ENCODE data around the gene RHBDL3. TPM values are rescaled to one million over a fixed set of nuclear protein-coding genes. Genes with fewer than 3 reads are reported as not detected.

RHBDL3 gene
- total and polyA plus RNA-seq, 4 donors: 0.02 to 0.17 (median 0.05) TPM; not detected in 1

GRCh38 chr17:32258383-32259140 lies 7.1 kb upstream of the RHBDL3 start:
- no peak for DNase-seq (ENCODE audit: low spot score)
- no peaks in the 10 kb centered on the region for H3K36me3 ChIP-seq (ENCODE audit: control insufficient read depth in 4 of 4, insufficient read depth in 3 of 4, low read depth in 1 of 4, low read length in 3 of 4)
- WGBS: 82% methylated on average over 18 of the region's 18 CpGs
- no peaks in the 10 kb centered on the region for H3K9me3 ChIP-seq (ENCODE audit: control insufficient read depth in 4 of 4, low read length in 3 of 4)
- H3K27ac ChIP-seq (ENCODE audit: low read depth in 1 of 2, low read length in 2 of 2): no peak overlapping the region
- TF ChIP-seq SP1 (IDR thresholded peaks at IDR 0.05): no peak
- no peak for TF ChIP-seq HNF4G (IDR thresholded peaks at IDR 0.05)
- no peak for TF ChIP-seq ZBTB33 (IDR thresholded peaks at IDR 0.05)
- TF ChIP-seq HNF4A (conservative IDR thresholded peaks at IDR 0.05): no peak
- TF ChIP-seq TAF1 (conservative IDR thresholded peaks at IDR 0.05): no peak
- no peak for TF ChIP-seq YY1 (IDR thresholded peaks at IDR 0.05)
- TF ChIP-seq REST (IDR thresholded peaks at IDR 0.05): no peak
- TF ChIP-seq RAD21 (IDR thresholded peaks at IDR 0.05): no peak
- TF ChIP-seq EGR1 (IDR thresholded peaks at IDR 0.05; ENCODE audit: low read depth in 2 of 2): no peak
- TF ChIP-seq FOXA2 (IDR thresholded peaks at IDR 0.05): no peak
- no peak for TF ChIP-seq RXRA (IDR thresholded peaks at IDR 0.05)
- TF ChIP-seq NR2F2 (IDR thresholded peaks at IDR 0.05): no peak
- no peak overlapping the region for H3K9ac ChIP-seq (ENCODE audit: low read depth in 1 of 2, low read length in 2 of 2)
- no peak overlapping the region for H3K4me3 ChIP-seq (ENCODE audit: low read depth in 1 of 3, low read length in 3 of 3)
- no peaks in the 10 kb centered on the region for H3K27me3 ChIP-seq (ENCODE audit: control insufficient read depth in 4 of 4, insufficient read depth in 4 of 4, low read length in 3 of 4)
- no peaks in the 10 kb centered on the region for H3K4me1 ChIP-seq (ENCODE audit: control insufficient read depth in 4 of 4, insufficient read depth in 4 of 4, low read length in 3 of 4)

- Histone ChIP-seq H3K4me1 (ENCODE audit: control insufficient read depth in 4 of 4, insufficient read depth in 4 of 4, low read length in 3 of 4) (no peaks in the 10 kb centered on the region), H3K9ac (ENCODE audit: low read depth in 1 of 2, low read length in 2 of 2) (no peak overlapping the region), H3K36me3 (ENCODE audit: control insufficient read depth in 4 of 4, insufficient read depth in 3 of 4, low read depth in 1 of 4, low read length in 3 of 4) (no peaks in the 10 kb centered on the region), H3K9me3 (ENCODE audit: control insufficient read depth in 4 of 4, low read length in 3 of 4) (no peaks in the 10 kb centered on the region), H3K27me3 (ENCODE audit: control insufficient read depth in 4 of 4, insufficient read depth in 4 of 4, low read length in 3 of 4) (peaks cover 0 to 5% (median 0%) of the 10 kb centered on the region in 4 donors), H3K27ac (ENCODE audit: low read depth in 1 of 2, low read length in 2 of 2) (no peak overlapping the region), H3K4me3 (ENCODE audit: low read depth in 1 of 3, low read length in 3 of 3) (no peak overlapping the region)
- DNase-seq (ENCODE audit: low spot score): no peak
- WGBS: 86% methylated on average over 4 of the region's 4 CpGs
- no peak for TF ChIP-seq HNF4G (IDR thresholded peaks at IDR 0.05)
- no peak for TF ChIP-seq HNF4A (conservative IDR thresholded peaks at IDR 0.05)
- no peak for TF ChIP-seq TAF1 (conservative IDR thresholded peaks at IDR 0.05)
- no peak for TF ChIP-seq GABPA (IDR thresholded peaks at IDR 0.05 in 1 of 2, conservative IDR thresholded peaks at IDR 0.05 in 1 of 2)
- no peak for TF ChIP-seq NR2F2 (IDR thresholded peaks at IDR 0.05)
- no peak for TF ChIP-seq RXRA (IDR thresholded peaks at IDR 0.05)
- no peak for TF ChIP-seq MAX (IDR thresholded peaks at IDR 0.05)
- no peak for TF ChIP-seq CTCF (IDR thresholded peaks at IDR 0.05; ENCODE audit: low read depth, low read length, missing input control)
- no peak for TF ChIP-seq EGR1 (IDR thresholded peaks at IDR 0.05; ENCODE audit: low read depth in 2 of 2)
- no peak for TF ChIP-seq YY1 (IDR thresholded peaks at IDR 0.05)
- no peak for TF ChIP-seq REST (IDR thresholded peaks at IDR 0.05)
- no peak for TF ChIP-seq RAD21 (IDR thresholded peaks at IDR 0.05)
These were observed 6.0 kb upstream of the RHBDL3 start for GRCh38 chr17:32259586-32259985.
